Heart right ventricle (tissue), 16 donors: ENCODE measurements around the gene GSKIP. TPM values are rescaled to one million over a fixed set of nuclear protein-coding genes. Genes with fewer than 3 reads are reported as not detected.
"Not testable (repeated sequence)": the region's sequence is repeated elsewhere in the genome, so short reads cannot be mapped to it uniquely, and the experiment has no call there.

Experiments
- ATAC-seq, 8 donors: fragments of 200-7000 bp; cut with Tn5 transposase; one replicate each; pipeline ENCODE4 v1.9.1; 2020; ENCODE audit warnings: mild to moderate bottlenecking in 8 of 8, moderate library complexity in 8 of 8, moderate number of reproducible peaks in 1 of 8
- DNase-seq, 2 donors: peaks; one replicate each; pipeline ENCODE4 v3.0.0-alpha.2; 2020
- H3K27ac ChIP-seq, 10 donors: fragments of 200-600 bp; sonication (generic) in 2 of 10; one replicate each; pipeline versions ENCODE4 v1.5.0 to v1.8.0; 2020 to 2022; ENCODE audit warnings: mild to moderate bottlenecking in 3 of 10
- H3K27me3 ChIP-seq, 7 donors: fragments of 200-600 bp; one replicate each; pipeline ENCODE4 v1.8.0; 2021 to 2022; ENCODE audit warnings: mild to moderate bottlenecking in 2 of 7
- H3K36me3 ChIP-seq, 9 donors: fragments of 200-600 bp; sonication (generic) in 1 of 9; one replicate each; pipeline versions ENCODE4 v1.5.0 to v1.8.0; 2020 to 2022; ENCODE audit warnings: mild to moderate bottlenecking in 2 of 9
- H3K4me1 ChIP-seq, 9 donors: fragments of 200-600 bp; sonication (generic) in 1 of 9; one replicate each; pipeline versions ENCODE4 v1.5.0 to v1.8.0; 2020 to 2022; ENCODE audit warnings: mild to moderate bottlenecking in 4 of 9
- H3K4me3 ChIP-seq, 10 donors: fragments of 200-600 bp; sonication (generic) in 2 of 10; one replicate each; pipeline versions ENCODE4 v1.5.0 to v1.8.0; 2020 to 2022; ENCODE audit warnings: mild to moderate bottlenecking in 7 of 10, moderate library complexity in 2 of 10
- H3K9me3 ChIP-seq, 11 donors: fragments of 200-600 bp in 10 of 11; sonication (generic) in 2 of 11; one replicate each; pipeline versions ENCODE4 v1.5.0 to v1.8.0; 2013 to 2022; ENCODE audit warnings: mild to moderate bottlenecking in 2 of 11, control low read depth in 1 of 11, moderate library complexity in 1 of 11
- WGBS, 2 donors: extraction: QIAGEN DNeasy Blood & Tissue Kit; methylation state at CpG; one replicate each; pipeline ENCODE4 v1.1.7; 2013; ENCODE audit warnings: inconsistent platforms in 1 of 2; 5-methylcytosine and 5-hydroxymethylcytosine counted together
- intact Hi-C, 10 donors: fragments of 100-400 bp; cut with DNase I; formaldehyde crosslinking; loops; one replicate each; pipeline versions ENCODE4 v1.11.1 to v1.14.2; 2022
- polyA plus RNA-seq, 2 donors: library from polyadenylated mRNA; stranded (reverse); fragments of 200-250 nt; gene quantifications; one replicate each; pipeline ENCODE4 v1.2.3, GENCODE V29; 2013
- total RNA-seq, 10 donors: library from RNA; stranded (reverse); fragmentation: NEBNext Ultra II Directional in 3 of 10; extraction: Animal tissue kit (Norgen Biotek cat#: 25700) in 3 of 10; gene quantifications; one replicate each; pipeline versions ENCODE4 v1.2.1 to v1.2.4, GENCODE V29; 2021 to 2023
- TF ChIP-seq, protein P1 (sequence below), 9 donors: fragments of 200-600 bp; sonication (generic) in 2 of 9; IDR thresholded peaks; one replicate each; pipeline versions ENCODE4 v1.5.0 to v1.8.0; 2021 to 2022; ENCODE audit warnings: antibody characterized with exemption in 9 of 9, mild to moderate bottlenecking in 5 of 9, moderate library complexity in 1 of 9
- donor health status: Arrhythmogenic right ventricular cardiomyopathy.
- donor health status: ischemic (EF 13 %, LVEDD 7.1; RV severe dilation, severe dysfunction).
- donor health status: healthy with polysubstance abuse.
- donor health status: DM: no; HTN: yes; CAD: no.
- donor health status: DM: no; HTN: no; CAD: no.
- donor health status: ischemic (EF 25% LVEDD 6.9; RV normal size, moderate dysfunction).
- donor health status: ischemic (EF 25% LVEDD 5.7; RV mildly dilated, moderate dysfunction).
- donor health status: healthy.
- donor health status: DM: yes; HTN: yes; CAD: no.
- donor health status: Ischemic cardiomyopathy.
- donor health status: ischemic (EF 35%, LVEDD 5.7; RV mildly dilated, moderate dysfunction).
- donor health status: nonischemic (EF 11% LVEDD 7.7; RV severe dilation, severe dysfunction).
- donor health status: DM: yes; HTN: yes; CAD: no.
- donor health status: PGD.
- donor health status: ischemic (EF 29% LVEDD 5.4; RV normal size, mild dysfunction).
- donor health status: nonischemic (EF 23%, LVEDD 6.1; RV moderate dilation, normal function).

The GSKIP gene
- total and polyA plus RNA-seq, 12 donors, result 3.4 to 18.8 (median 12.2) TPM

DNA sequence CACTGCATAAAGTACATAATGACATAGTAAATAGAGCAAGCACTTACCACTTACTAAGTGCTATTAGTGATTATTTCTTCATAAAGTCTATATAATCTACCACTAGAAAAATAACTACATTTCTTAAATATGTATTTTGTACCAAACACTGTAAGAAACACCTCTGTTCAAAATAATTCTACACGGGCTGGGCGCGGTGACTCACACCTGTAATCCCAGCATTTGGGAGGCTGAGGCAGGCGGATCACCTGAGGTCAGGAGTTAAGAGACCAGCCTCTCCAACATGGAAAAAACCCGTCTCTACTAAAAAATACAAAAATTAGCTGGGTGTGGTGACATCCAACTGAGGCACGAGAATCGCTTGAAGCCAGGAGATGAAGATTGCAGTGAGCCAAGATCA lies 39.1 kb upstream of the GSKIP start:
- no peak overlapping the region for H3K4me3 ChIP-seq
- H3K27me3 ChIP-seq, result no peaks in the 10 kb centered on the region
- no peak for DNase-seq
- TF ChIP-seq, protein P1, sequence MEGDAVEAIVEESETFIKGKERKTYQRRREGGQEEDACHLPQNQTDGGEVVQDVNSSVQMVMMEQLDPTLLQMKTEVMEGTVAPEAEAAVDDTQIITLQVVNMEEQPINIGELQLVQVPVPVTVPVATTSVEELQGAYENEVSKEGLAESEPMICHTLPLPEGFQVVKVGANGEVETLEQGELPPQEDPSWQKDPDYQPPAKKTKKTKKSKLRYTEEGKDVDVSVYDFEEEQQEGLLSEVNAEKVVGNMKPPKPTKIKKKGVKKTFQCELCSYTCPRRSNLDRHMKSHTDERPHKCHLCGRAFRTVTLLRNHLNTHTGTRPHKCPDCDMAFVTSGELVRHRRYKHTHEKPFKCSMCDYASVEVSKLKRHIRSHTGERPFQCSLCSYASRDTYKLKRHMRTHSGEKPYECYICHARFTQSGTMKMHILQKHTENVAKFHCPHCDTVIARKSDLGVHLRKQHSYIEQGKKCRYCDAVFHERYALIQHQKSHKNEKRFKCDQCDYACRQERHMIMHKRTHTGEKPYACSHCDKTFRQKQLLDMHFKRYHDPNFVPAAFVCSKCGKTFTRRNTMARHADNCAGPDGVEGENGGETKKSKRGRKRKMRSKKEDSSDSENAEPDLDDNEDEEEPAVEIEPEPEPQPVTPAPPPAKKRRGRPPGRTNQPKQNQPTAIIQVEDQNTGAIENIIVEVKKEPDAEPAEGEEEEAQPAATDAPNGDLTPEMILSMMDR (IDR thresholded peaks at IDR 0.05), result no peak
- peaks cover 0 to 100% (median 38%) of the 10 kb centered on the region in 9 donors for H3K36me3 ChIP-seq
- H3K4me1 ChIP-seq, result no peaks in the 10 kb centered on the region
- no peaks in the 10 kb centered on the region for H3K9me3 ChIP-seq
- 95 to 98% methylated on average over 7 of the region's 7 CpGs for WGBS, 2 donors
- no peak for ATAC-seq
- H3K27ac ChIP-seq, result no peak overlapping the region
- intact Hi-C loops, result no loop called here

DNA sequence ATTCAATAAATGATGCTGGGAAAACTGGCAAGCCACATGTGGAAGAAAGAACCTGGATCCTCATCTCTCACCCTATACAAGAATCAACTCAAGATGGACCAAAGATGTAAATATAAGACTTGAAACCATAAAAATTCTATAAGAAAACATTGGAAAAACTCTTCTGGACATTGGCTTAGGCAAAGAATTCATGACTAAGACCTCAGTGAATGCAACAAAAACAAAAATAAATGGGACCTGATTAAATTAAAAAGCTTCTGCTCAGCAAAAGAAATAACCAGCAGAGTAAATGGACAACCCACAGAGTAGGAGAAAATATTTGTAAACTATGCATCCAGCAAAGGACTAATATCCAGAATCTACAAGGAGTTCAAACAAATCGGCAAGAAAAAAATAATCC lies 24.8 kb upstream of the GSKIP start:
- WGBS, 2 donors, result 100% methylated on average over 1 of the region's 1 CpG
- TF ChIP-seq, protein P1 (IDR thresholded peaks at IDR 0.05), result no peak
- ATAC-seq (no peak), DNase-seq (no peak)
- Histone ChIP-seq H3K36me3 (peaks cover 0 to 95% (median 29%) of the 10 kb centered on the region in 9 donors), H3K4me1 (no peaks in the 10 kb centered on the region), H3K4me3 (no peak overlapping the region), H3K27me3 (no peaks in the 10 kb centered on the region), H3K27ac (no peak overlapping the region), H3K9me3 (peaks cover 0 to 5% (median 0%) of the 10 kb centered on the region in 11 donors)
- intact Hi-C loops, result no loop called here

DNA sequence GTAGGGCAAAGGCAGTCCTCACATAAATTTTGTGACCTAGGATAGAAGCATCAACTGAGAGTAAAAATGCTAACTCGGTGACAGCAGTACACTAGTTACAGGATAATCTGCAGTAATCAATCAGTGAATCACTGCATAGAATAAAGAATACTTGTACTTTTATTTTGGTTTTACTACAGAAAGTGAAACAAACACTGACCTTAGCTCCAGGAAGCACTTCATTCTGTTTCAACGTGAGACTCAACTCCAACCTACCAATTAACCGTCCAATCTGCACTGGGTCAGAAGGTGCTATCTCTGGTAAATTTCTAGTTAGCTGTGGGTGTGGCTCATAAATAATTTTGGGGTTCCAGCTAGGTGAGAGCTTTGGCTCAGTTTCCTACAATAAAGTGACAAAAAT lies 22.0 kb upstream of the GSKIP start:
- DNase-seq (no peak), ATAC-seq (no peak)
- intact Hi-C loops, result no loop called here
- H3K27ac ChIP-seq, result no peak overlapping the region
- TF ChIP-seq, protein P1 (IDR thresholded peaks at IDR 0.05), result no peak
- H3K4me3 ChIP-seq, result no peak overlapping the region
- H3K27me3 ChIP-seq, result no peaks in the 10 kb centered on the region
- WGBS, 2 donors, result 85 to 88% methylated on average over 3 of the region's 3 CpGs
- no peaks in the 10 kb centered on the region for H3K4me1 ChIP-seq
- peaks cover 0 to 86% (median 29%) of the 10 kb centered on the region in 9 donors for H3K36me3 ChIP-seq
- H3K9me3 ChIP-seq, result peaks cover 0 to 5% (median 0%) of the 10 kb centered on the region in 11 donors

DNA sequence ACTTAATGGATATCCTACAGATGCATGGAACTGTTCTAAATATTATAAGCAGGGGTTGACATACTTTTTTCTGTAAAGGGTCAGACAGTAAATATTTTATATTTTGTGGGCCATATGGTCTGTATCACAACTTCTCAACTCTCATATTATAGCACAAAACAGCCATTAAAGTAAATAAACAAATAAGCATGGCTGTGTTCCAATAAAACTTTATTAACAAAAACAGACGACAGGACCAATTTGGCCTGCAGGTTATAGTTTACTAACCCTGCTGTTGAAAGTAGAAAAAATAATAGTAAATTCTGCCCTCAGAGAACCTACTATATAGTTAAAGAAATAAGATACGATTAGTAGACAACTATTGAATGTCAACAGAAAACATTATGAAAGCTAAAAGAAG lies 17.7 kb upstream of the GSKIP start:
- Histone ChIP-seq H3K4me1 (peaks cover 0 to 10% (median 0%) of the 10 kb centered on the region in 9 donors), H3K27me3 (no peaks in the 10 kb centered on the region), H3K4me3 (no peak overlapping the region), H3K27ac (no peak overlapping the region), H3K9me3 (no peaks in the 10 kb centered on the region), H3K36me3 (peaks cover 0 to 44% (median 11%) of the 10 kb centered on the region in 9 donors)
- WGBS, 2 donors, result 92 to 97% methylated on average over 2 of the region's 2 CpGs
- intact Hi-C loops, result loop anchor here in 1 of 10 donors (1.0 kb wide), 1 partner anchor 22 kb away; no protein-coding TSS in a partner anchor
- DNase-seq (no peak), ATAC-seq (no peak)
- TF ChIP-seq, protein P1 (IDR thresholded peaks at IDR 0.05), result no peak

DNA sequence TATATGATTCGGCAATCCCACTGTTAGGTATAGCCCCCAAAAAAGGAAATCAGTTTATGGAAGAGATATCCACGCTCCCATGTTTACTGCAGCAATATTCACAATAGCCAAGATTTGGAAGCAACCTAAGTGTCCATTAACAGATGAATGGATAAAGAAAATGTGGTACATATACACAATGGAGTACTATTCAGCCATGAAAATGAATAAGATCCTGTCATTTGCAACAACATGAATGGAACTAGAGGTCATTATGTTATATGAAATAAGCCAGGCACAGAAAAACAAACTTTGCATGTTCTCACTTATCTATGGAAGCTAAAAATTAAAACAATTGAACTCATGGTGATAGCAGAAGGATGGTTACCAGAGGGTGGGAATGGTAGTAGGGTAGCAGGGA lies 15.4 kb upstream of the GSKIP start:
- WGBS, 2 donors, result 99 to 100% methylated on average over 2 of the region's 2 CpGs
- intact Hi-C loops, result not testable (repeated sequence)

More for the DNA sequence above, 15.4 kb upstream of the GSKIP start:
- ATAC-seq, H3K27ac ChIP-seq, DNase-seq, H3K4me3 ChIP-seq, H3K4me1 ChIP-seq, H3K9me3 ChIP-seq, H3K27me3 ChIP-seq: not testable (repeated sequence)
- H3K36me3 ChIP-seq, result peaks cover 0 to 21% (median under 1%) of the 10 kb centered on the region in 9 donors
